Rectal smooth muscle tissue (tissue), 1 donor: ENCODE data around the gene SLC16A8.
A peak's percentile ranks its signal among the peaks of the same experiment; 100 is the strongest.
"Not testable (repeated sequence)": the region's sequence is repeated elsewhere in the genome, so short reads cannot be mapped to it uniquely, and the experiment has no call there.

Experiments used
- H3K27ac ChIP-seq: one replicate; pipeline ENCODE4 v1.7.0; 2013; ENCODE audit warnings: low read depth, low read length, inconsistent platforms
- H3K27me3 ChIP-seq: one replicate; pipeline ENCODE4 v1.7.0; 2013; ENCODE audit warnings: low read length; ENCODE audit not compliant: control insufficient read depth, insufficient read depth
- H3K36me3 ChIP-seq: one replicate; pipeline ENCODE4 v1.7.0; 2013; ENCODE audit warnings: low read length; ENCODE audit not compliant: control insufficient read depth, insufficient read depth
- H3K4me1 ChIP-seq: one replicate; pipeline ENCODE4 v1.7.0; 2013; ENCODE audit warnings: low read length; ENCODE audit not compliant: control insufficient read depth, insufficient read depth
- H3K4me3 ChIP-seq: one replicate; pipeline ENCODE4 v1.7.0; 2013; ENCODE audit warnings: low read length
- H3K9ac ChIP-seq: one replicate; pipeline ENCODE4 v1.7.0; 2013; ENCODE audit warnings: low read length

The SLC16A8 gene

DNA sequence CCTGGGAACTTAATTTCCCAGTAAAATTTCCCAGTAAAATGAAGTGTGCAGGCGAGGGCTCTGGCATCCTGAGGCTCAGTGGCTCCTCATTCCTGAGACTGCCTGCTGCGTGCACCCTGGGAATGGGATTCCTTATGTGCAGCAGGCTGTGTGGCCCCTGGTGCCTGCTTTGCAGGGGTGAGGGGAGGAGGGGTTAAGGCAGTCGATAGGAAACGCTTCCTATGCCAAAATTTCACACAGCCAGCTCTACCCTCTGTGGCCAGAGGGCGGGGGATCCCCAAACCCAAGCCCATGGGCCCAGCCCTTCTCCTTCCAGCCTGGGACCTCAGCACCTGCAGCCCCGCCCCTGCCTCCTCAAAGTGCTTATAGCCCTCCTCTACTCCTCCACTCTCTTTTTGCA lies 38.6 kb upstream of the SLC16A8 start:
- Histone ChIP-seq H3K27me3 (no peaks in the 10 kb centered on the region), H3K9ac (no peak overlapping the region), H3K4me1 (no peaks in the 10 kb centered on the region), H3K27ac (no peak overlapping the region), H3K4me3 (no peak overlapping the region), H3K36me3 (no peaks in the 10 kb centered on the region)

GRCh38 chr22:38120359-38121110 lies 36.6 kb upstream of the SLC16A8 start:
- no peak overlapping the region for H3K4me3 ChIP-seq
- H3K36me3 ChIP-seq = no peaks in the 10 kb centered on the region
- H3K9ac ChIP-seq = no peak overlapping the region
- H3K27me3 ChIP-seq = no peaks in the 10 kb centered on the region
- no peaks in the 10 kb centered on the region for H3K4me1 ChIP-seq
- H3K27ac ChIP-seq = no peak overlapping the region

- H3K36me3 ChIP-seq, H3K4me3 ChIP-seq, H3K9ac ChIP-seq, H3K4me1 ChIP-seq, H3K27ac ChIP-seq, H3K27me3 ChIP-seq: not testable (repeated sequence)
Measured at GRCh38 chr22:38118747-38119146, 34.8 kb upstream of the SLC16A8 start.

DNA sequence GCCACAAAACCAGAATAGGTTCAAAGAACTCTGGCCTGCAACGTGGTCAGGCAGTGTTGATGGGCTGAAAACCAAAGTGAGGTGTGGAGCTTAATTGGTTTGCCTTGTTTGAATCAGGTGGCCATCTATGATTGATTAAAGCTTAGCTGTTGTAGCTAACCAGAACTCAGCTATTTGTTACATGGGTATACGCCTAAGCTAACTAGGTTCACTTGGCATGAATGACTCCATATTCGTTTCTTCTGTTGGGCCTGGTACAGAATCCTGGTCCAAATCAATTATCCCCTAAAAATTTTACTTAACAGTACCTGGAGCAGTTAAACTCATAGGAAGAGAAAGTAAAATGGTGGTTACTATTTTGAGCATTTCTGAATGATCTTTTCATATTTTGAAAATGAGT lies 34.2 kb upstream of the SLC16A8 start:
- no peaks in the 10 kb centered on the region for H3K4me1 ChIP-seq
- H3K9ac ChIP-seq = no peak overlapping the region
- H3K36me3 ChIP-seq = no peaks in the 10 kb centered on the region
- H3K27me3 ChIP-seq = no peaks in the 10 kb centered on the region
- no peak overlapping the region for H3K4me3 ChIP-seq
- no peak overlapping the region for H3K27ac ChIP-seq

GRCh38 chr22:38117556-38117955 lies 33.6 kb upstream of the SLC16A8 start:
- not testable (repeated sequence) for H3K27ac ChIP-seq, H3K27me3 ChIP-seq, H3K9ac ChIP-seq, H3K4me3 ChIP-seq, H3K4me1 ChIP-seq, H3K36me3 ChIP-seq

DNA sequence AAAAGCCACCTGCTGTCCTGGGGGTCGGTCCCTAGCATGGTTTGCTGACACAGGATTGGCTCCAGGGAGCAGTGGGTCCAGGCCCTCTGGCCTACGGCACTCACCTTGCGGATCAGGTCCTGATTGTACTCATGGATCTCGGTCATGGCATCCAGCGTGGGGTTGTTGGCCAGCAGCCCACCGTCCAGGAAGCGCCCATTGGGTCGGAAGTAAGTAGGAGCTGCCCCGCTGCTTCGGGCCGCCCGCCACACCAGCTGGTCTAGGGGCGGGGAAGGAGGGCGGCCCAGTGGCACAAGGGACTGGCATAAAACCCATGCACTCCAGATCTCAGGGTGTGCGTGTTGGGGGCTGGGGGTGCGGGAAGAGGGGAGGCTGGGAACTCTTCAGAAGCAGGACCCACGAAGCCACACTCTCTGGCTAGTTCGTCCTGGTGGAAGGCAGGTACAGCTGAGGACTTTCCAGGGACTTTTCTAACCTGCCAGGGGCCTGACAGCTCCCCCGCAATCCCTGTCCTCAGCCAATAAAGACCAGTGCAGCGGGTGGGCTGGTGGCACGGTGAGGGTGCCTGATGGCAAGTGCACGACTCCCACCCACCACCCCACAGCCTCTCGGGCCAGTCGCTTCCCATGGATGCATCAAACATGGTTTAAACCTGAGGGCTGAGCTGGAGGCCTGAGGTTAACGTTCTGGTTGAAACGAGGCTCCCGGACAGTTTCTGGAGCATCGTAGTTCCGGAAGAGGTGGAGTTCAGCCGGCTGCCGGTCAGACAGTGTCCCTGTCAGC lies 31.6 kb upstream of the SLC16A8 start:
- H3K4me1 ChIP-seq = no peaks in the 10 kb centered on the region
- no peaks in the 10 kb centered on the region for H3K27me3 ChIP-seq
- no peak overlapping the region for H3K27ac ChIP-seq
- no peak overlapping the region for H3K4me3 ChIP-seq
- H3K36me3 ChIP-seq = no peaks in the 10 kb centered on the region
- H3K9ac ChIP-seq = no peak overlapping the region

- H3K36me3 ChIP-seq = no peaks in the 10 kb centered on the region
- H3K9ac ChIP-seq = no peak overlapping the region
- no peaks in the 10 kb centered on the region for H3K4me1 ChIP-seq
- no peak overlapping the region for H3K4me3 ChIP-seq
- H3K27ac ChIP-seq = no peak overlapping the region
- H3K27me3 ChIP-seq = no peaks in the 10 kb centered on the region
Measured at GRCh38 chr22:38114484-38115398, 30.8 kb upstream of the SLC16A8 start.

DNA sequence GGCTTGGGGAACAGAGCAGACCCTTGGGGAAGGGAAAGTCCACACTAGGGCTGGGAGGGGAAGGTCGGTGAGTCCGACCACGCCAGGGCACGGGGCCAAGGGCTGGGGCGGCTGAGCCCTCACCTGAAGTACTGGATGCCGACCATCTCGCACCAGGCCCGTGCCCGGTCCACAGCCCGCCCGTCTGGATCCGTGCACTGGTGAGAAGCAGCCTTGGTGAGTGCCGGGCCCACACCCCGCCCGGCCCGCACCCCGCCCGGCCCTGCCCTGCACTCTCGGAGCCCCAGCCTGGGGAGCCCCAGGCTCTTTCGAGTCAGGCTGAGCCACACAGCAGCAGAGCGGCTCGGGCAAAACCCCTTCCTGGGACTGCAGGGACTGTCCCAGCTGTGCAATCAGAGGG lies 28.4 kb upstream of the SLC16A8 start:
- Histone ChIP-seq H3K9ac (no peak overlapping the region), H3K36me3 (no peaks in the 10 kb centered on the region), H3K4me3 (no peak overlapping the region), H3K27me3 (no peaks in the 10 kb centered on the region), H3K4me1 (no peaks in the 10 kb centered on the region), H3K27ac (no peak overlapping the region)

GRCh38 chr22:38111925-38112355 lies 28.0 kb upstream of the SLC16A8 start:
- no peak overlapping the region for H3K27ac ChIP-seq
- H3K36me3 ChIP-seq = no peaks in the 10 kb centered on the region
- H3K4me3 ChIP-seq = no peak overlapping the region
- no peaks in the 10 kb centered on the region for H3K27me3 ChIP-seq
- no peak overlapping the region for H3K9ac ChIP-seq
- H3K4me1 ChIP-seq = no peaks in the 10 kb centered on the region

DNA sequence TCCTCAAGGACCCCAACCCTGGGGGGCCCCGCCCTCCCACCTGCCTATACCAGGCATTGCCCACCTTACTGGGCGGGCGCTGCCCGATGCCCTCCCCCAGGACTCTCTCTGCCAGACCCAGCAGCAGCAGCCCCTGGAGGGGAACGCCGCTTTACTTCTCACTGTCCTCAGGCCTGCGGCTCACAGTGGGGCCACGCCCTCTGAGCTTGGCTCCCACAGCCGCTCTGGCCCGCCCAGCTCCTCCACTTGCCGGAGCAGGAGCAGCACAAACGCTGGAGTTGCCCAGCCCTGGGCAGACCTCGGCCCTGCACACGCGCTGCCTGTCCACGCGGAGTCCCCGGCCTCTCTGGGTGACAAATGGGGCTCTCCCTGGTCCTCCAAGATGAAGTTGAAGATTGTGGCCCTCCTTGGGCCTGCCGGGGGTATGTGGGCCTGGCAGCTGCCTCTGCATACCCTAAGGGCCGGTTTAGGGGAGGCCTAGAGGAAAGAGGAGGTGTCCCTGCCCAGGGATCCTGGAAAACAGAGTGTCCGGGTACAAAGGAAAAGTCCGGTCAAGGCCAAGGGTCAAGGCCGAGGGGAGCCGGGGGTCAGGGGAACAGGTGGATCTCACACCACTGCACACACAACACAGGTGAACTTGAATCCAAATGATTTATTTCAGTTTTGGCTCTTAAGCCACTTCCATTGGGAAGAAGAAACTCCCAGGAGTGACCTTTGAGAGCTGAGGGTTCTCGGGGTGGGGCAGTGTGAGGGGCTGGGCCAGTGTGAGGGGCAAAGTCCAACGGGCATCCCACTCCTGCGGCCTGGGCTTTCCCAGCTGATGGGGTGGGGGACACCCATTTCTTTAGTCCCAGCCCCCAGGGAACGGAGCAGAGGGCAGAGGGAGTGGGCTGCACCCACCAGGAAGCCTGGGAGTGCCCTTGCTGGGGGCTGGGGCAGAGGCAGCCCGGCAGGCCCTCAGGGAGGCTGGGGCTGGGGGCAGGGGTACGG lies 27.2 kb upstream of the SLC16A8 start:
- H3K4me1 ChIP-seq = no peaks in the 10 kb centered on the region
- peak overlapping the region; percentile 16 for H3K9ac ChIP-seq
- no peak overlapping the region for H3K27ac ChIP-seq
- peak overlapping the region; percentile 40 for H3K4me3 ChIP-seq
- no peaks in the 10 kb centered on the region for H3K27me3 ChIP-seq
- no peaks in the 10 kb centered on the region for H3K36me3 ChIP-seq

DNA sequence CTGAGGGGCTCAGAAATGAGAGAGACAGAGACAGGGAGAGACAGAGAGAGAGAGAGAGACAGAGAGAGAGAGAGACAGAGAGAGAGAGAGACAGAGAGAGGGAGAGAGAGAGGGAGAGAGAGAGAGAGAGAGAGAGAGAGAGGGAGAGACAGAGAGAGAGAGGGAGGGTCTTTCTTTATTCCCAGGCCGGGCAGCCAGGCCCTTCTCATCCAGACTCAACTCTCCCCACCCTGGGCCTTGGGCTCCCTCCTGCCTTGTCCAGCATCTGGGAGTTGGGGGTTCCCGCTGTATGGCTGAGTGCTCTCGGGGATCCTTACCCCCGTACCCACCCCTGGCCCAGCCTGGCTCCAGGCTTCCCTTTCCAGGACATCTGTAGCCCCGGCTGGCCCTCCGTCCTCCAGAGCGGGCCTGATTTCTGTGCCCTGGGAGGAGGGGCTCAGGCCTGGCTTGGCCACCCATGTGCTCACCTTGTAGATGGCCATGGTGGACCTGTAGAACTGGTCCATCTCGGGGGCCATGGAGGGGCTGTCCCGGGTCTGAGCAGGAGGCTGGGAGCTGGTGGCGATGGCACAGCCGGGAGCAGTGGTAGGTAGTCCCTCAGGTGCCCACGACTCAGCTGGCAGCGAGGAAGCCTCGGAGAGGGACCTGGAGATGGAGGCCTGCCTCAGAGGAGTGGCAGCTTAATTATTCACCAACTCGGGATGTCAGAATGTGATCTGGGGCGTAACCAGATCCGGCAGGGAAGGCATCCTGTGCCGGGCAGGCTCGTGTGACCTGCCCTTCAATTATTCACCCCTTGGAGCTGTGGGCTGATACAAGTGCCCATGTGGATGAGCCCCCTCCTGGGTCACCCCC lies 26.3 kb upstream of the SLC16A8 start, which contains the start of gene BAIAP2L2:
Gene BAIAP2L2, minus strand, starts transcription at position 677 of the 855 bp plus-strand sequence. Its CDS starts 159 bp downstream, at position 518.
- H3K36me3 ChIP-seq = no peaks in the 10 kb centered on the region
- H3K4me3 ChIP-seq = peak within 1 kb of the TSS; percentile 50
- H3K27ac ChIP-seq = no peak within 1 kb of the TSS
- H3K4me1 ChIP-seq = no peaks in the 10 kb centered on the region
- no peaks in the 10 kb centered on the region for H3K27me3 ChIP-seq
- peak within 1 kb of the TSS; percentile 16 for H3K9ac ChIP-seq
